Large intestine (tissue), 3 donors: ENCODE measurements around the gene LIPC. TPM values are rescaled to one million over a fixed set of nuclear protein-coding genes. Genes with fewer than 3 reads are reported as not detected.

Experiments used
- DNase-seq, 2 donors: peaks; one replicate each; pipeline versions ENCODE4 v3.0.0 to v3.0.0-alpha.2; 2013
- H3K27ac ChIP-seq: one replicate; pipeline ENCODE4 v1.5.1; 2013; ENCODE audit warnings: low read length
- H3K27me3 ChIP-seq: 2 replicates; pipeline ENCODE4 v1.6.1; 2013; ENCODE audit warnings: low read length; ENCODE audit not compliant: control insufficient read depth, insufficient read depth
- H3K36me3 ChIP-seq: 2 replicates; pipeline ENCODE4 v1.6.1; 2013; ENCODE audit warnings: low read length; ENCODE audit not compliant: control insufficient read depth, insufficient read depth
- H3K4me1 ChIP-seq: one replicate; pipeline ENCODE4 v1.6.1; 2013; ENCODE audit warnings: low read length; ENCODE audit not compliant: control insufficient read depth, insufficient read depth
- H3K4me3 ChIP-seq: one replicate; pipeline ENCODE4 v1.5.1; 2013; ENCODE audit warnings: low read length
- H3K9me3 ChIP-seq: one replicate; pipeline ENCODE4 v1.6.1; 2013; ENCODE audit warnings: mild to moderate bottlenecking, low read depth, low read length, moderate library complexity; ENCODE audit not compliant: control insufficient read depth
- WGBS: methylation state at CpG from one replicate; pipeline ENCODE4 v1.1.5; 2013; ENCODE audit warnings: low lambda C conversion rate; ENCODE audit not compliant: insufficient coverage; 5-methylcytosine and 5-hydroxymethylcytosine counted together
- polyA plus RNA-seq: library from polyadenylated mRNA; unstranded; fragments of 120-200 nt; gene quantifications from one replicate; pipeline ENCODE4 v1.2.1, GENCODE V29; 2013

The LIPC gene
- polyA plus RNA-seq, 1 donor: 0.25 TPM

GRCh38 chr15:58419803-58420524 lies 11.8 kb upstream of the LIPC start:
- H3K4me3 ChIP-seq: no peak overlapping the region
- H3K27ac ChIP-seq: no peak overlapping the region
- H3K9me3 ChIP-seq: no peaks in the 10 kb centered on the region
- H3K4me1 ChIP-seq: no peaks in the 10 kb centered on the region
- WGBS: 100% methylated on average over 1 of the region's 11 CpGs
- no peak for DNase-seq
- no peaks in the 10 kb centered on the region for H3K36me3 ChIP-seq
- no peaks in the 10 kb centered on the region for H3K27me3 ChIP-seq

GRCh38 chr15:58420579-58421043 lies 11.2 kb upstream of the LIPC start:
- Histone ChIP-seq H3K9me3 (no peaks in the 10 kb centered on the region), H3K4me3 (no peak overlapping the region), H3K36me3 (no peaks in the 10 kb centered on the region), H3K27me3 (no peaks in the 10 kb centered on the region), H3K27ac (no peak overlapping the region), H3K4me1 (peaks cover 5% of the 10 kb centered on the region)
- no CpG with 5 or more reads among the region's 5 CpGs for WGBS
- no peak for DNase-seq

GRCh38 chr15:58423205-58423604 lies 8.6 kb upstream of the LIPC start:
- H3K4me1 ChIP-seq: peaks cover 7% of the 10 kb centered on the region
- WGBS: 60% methylated on average over 1 of the region's 6 CpGs
- no peak overlapping the region for H3K27ac ChIP-seq
- no peak overlapping the region for H3K4me3 ChIP-seq
- DNase-seq: no peak
- no peaks in the 10 kb centered on the region for H3K9me3 ChIP-seq
- H3K36me3 ChIP-seq: no peaks in the 10 kb centered on the region
- H3K27me3 ChIP-seq: no peaks in the 10 kb centered on the region

GRCh38 chr15:58423831-58424608 lies 7.8 kb upstream of the LIPC start:
- Histone ChIP-seq H3K4me1 (peaks cover 7% of the 10 kb centered on the region), H3K27me3 (no peaks in the 10 kb centered on the region), H3K9me3 (no peaks in the 10 kb centered on the region), H3K36me3 (no peaks in the 10 kb centered on the region), H3K4me3 (no peak overlapping the region), H3K27ac (no peak overlapping the region)
- no peak for DNase-seq
- WGBS: no CpG with 5 or more reads among the region's 9 CpGs

GRCh38 chr15:58424722-58425121 lies 7.1 kb upstream of the LIPC start:
- Histone ChIP-seq H3K4me1 (peaks cover 7% of the 10 kb centered on the region), H3K27ac (no peak overlapping the region), H3K36me3 (no peaks in the 10 kb centered on the region), H3K4me3 (no peak overlapping the region), H3K27me3 (no peaks in the 10 kb centered on the region), H3K9me3 (no peaks in the 10 kb centered on the region)
- WGBS: 92% methylated on average over 3 of the region's 5 CpGs
- no peak for DNase-seq

- no peaks in the 10 kb centered on the region for H3K9me3 ChIP-seq
- H3K27ac ChIP-seq: no peak overlapping the region
- H3K27me3 ChIP-seq: no peaks in the 10 kb centered on the region
- no peak overlapping the region for H3K4me3 ChIP-seq
- H3K4me1 ChIP-seq: peaks cover 7% of the 10 kb centered on the region
- DNase-seq: peak in 1 of 2 donors; percentile 26
- no peaks in the 10 kb centered on the region for H3K36me3 ChIP-seq
- no CpG with 5 or more reads among the region's 3 CpGs for WGBS
Observed at GRCh38 chr15:58425185-58425584, 6.6 kb upstream of the LIPC start.

- no peaks in the 10 kb centered on the region for H3K27me3 ChIP-seq
- 0% methylated on average over 1 of the region's 1 CpG for WGBS
- no peak for DNase-seq
Observed at GRCh38 chr15:58425834-58426233, 6.0 kb upstream of the LIPC start.

GRCh38 chr15:58426501-58426900 lies 5.3 kb upstream of the LIPC start:
- WGBS: no CpG with 5 or more reads among the region's 1 CpG
- no peak for DNase-seq
- peaks cover 10% of the 10 kb centered on the region for H3K4me1 ChIP-seq
- no peaks in the 10 kb centered on the region for H3K36me3 ChIP-seq
- no peaks in the 10 kb centered on the region for H3K27me3 ChIP-seq
- H3K27ac ChIP-seq: no peak overlapping the region
- no peak overlapping the region for H3K4me3 ChIP-seq
- no peaks in the 10 kb centered on the region for H3K9me3 ChIP-seq

More at GRCh38 chr15:58425834-58426233, 6.0 kb upstream of the LIPC start:
- Histone ChIP-seq H3K9me3 (no peaks in the 10 kb centered on the region), H3K36me3 (no peaks in the 10 kb centered on the region), H3K4me1 (peaks cover 7% of the 10 kb centered on the region), H3K27ac (no peak overlapping the region), H3K4me3 (no peak overlapping the region)

- Histone ChIP-seq H3K27me3 (no peaks in the 10 kb centered on the region), H3K4me1 (peaks cover 15% of the 10 kb centered on the region), H3K27ac (no peak overlapping the region), H3K4me3 (no peak overlapping the region), H3K36me3 (no peaks in the 10 kb centered on the region), H3K9me3 (no peaks in the 10 kb centered on the region)
- DNase-seq: no peak
Observed at GRCh38 chr15:58427987-58428386, 3.8 kb upstream of the LIPC start.

- DNase-seq: no peak
- H3K9me3 ChIP-seq: no peaks in the 10 kb centered on the region
- WGBS: 100% methylated on average over 1 of the region's 5 CpGs
Observed at GRCh38 chr15:58430224-58430787, 1.5 kb upstream of the LIPC start.

More at GRCh38 chr15:58430224-58430787, 1.5 kb upstream of the LIPC start:
- Histone ChIP-seq H3K27me3 (no peaks in the 10 kb centered on the region), H3K27ac (no peak overlapping the region), H3K4me3 (no peak overlapping the region), H3K36me3 (no peaks in the 10 kb centered on the region), H3K4me1 (peaks cover 13% of the 10 kb centered on the region)
